IMR-90 (cell line): ENCODE data around the gene RNF181. TPM values are rescaled to one million over a fixed set of nuclear protein-coding genes. Genes with fewer than 3 reads are reported as not detected.

Source experiments
- ATAC-seq: fragments of 200-7000 bp; cut with Tn5 transposase; 2 replicates; pipeline ENCODE4 v1.9.1; 2020; ENCODE audit warnings: low read depth, mild to moderate bottlenecking, moderate library complexity
- BruUV-seq: library from RNA; stranded (reverse); fragments of 400-500 nt; replicated peaks from 2 replicates; lab custom pipeline; 2021; lab: Mats Ljungman, UMichigan
- CTCF ChIA-PET: fragments of 300-600 bp; formaldehyde crosslinking; extraction: SDS; loops from one replicate; lab custom pipeline; 2021; ENCODE audit warnings: antibody characterized with exemption; lab: Yijun Ruan, JAX
- POLR2A ChIA-PET: fragments of 300-600 bp; sonication (Branson Sonifier 250); formaldehyde crosslinking; loops from one replicate; lab custom pipeline; 2022; ENCODE audit warnings: antibody characterized with exemption; ENCODE audit not compliant: unreplicated experiment; lab: Charles Lee
- DNase-seq: peaks from one replicate; pipeline ENCODE4 v3.0.0; 2013
- H2AFZ ChIP-seq: replicated peaks from 2 replicates; pipeline ENCODE3; 2013; ENCODE audit warnings: low read length, mild to moderate bottlenecking; ENCODE audit not compliant: poor library complexity
- H2AK5ac ChIP-seq: 2 replicates; pipeline ENCODE4 v1.6.1; 2013; ENCODE audit warnings: low read depth, low read length, inconsistent platforms
- H2AK9ac ChIP-seq: replicated peaks from 2 replicates; pipeline ENCODE3; 2013; ENCODE audit warnings: mild to moderate bottlenecking, low read depth, low read length, moderate library complexity; ENCODE audit not compliant: poor library complexity
- H2BK120ac ChIP-seq: 2 replicates; pipeline ENCODE4 v1.6.1; 2013; ENCODE audit warnings: low read depth, low read length, inconsistent platforms
- H2BK15ac ChIP-seq: 3 replicates; pipeline ENCODE4 v1.6.1; 2013; ENCODE audit warnings: low read depth, low read length, inconsistent platforms
- H2BK20ac ChIP-seq: 2 replicates; pipeline ENCODE4 v1.6.1; 2013; ENCODE audit warnings: low read depth, mild to moderate bottlenecking, inconsistent platforms, low read length, moderate library complexity
- H2BK5ac ChIP-seq: 2 replicates; pipeline ENCODE4 v1.6.1; 2013; ENCODE audit warnings: mild to moderate bottlenecking, low read depth, low read length, inconsistent platforms; ENCODE audit not compliant: poor library complexity, severe bottlenecking
- H3K14ac ChIP-seq: replicated peaks from 2 replicates; pipeline ENCODE4 v1.6.1; 2013; ENCODE audit warnings: low read depth, low read length, inconsistent platforms
- H3K18ac ChIP-seq: 2 replicates; pipeline ENCODE4 v1.6.1; 2013; ENCODE audit warnings: low read depth, low read length, control low read depth
- H3K23ac ChIP-seq: 2 replicates; pipeline ENCODE4 v1.6.1; 2013; ENCODE audit warnings: low read depth, low read length, inconsistent platforms
- H3K27ac ChIP-seq: 2 replicates; pipeline ENCODE4 v1.5.1; 2013; ENCODE audit warnings: mild to moderate bottlenecking, control low read depth, low read length; ENCODE audit not compliant: insufficient read depth
- H3K27me3 ChIP-seq: 2 replicates; pipeline ENCODE4 v1.6.1; 2013; ENCODE audit warnings: low read length; ENCODE audit not compliant: control insufficient read depth, insufficient read depth
- H3K36me3 ChIP-seq: 2 replicates; pipeline ENCODE4 v1.6.1; 2013; ENCODE audit warnings: low read length, mixed read lengths; ENCODE audit not compliant: control insufficient read depth, insufficient read depth
- H3K4ac ChIP-seq: 2 replicates; pipeline ENCODE4 v1.6.1; 2013; ENCODE audit warnings: low read depth, low read length, inconsistent platforms
- H3K4me1 ChIP-seq: 2 replicates; pipeline ENCODE4 v1.6.1; 2013; ENCODE audit warnings: low read length, mixed read lengths; ENCODE audit not compliant: control insufficient read depth, insufficient read depth
- H3K4me2 ChIP-seq: 2 replicates; pipeline ENCODE4 v1.6.1; 2013; ENCODE audit warnings: low read depth, mild to moderate bottlenecking, control low read depth, low read length, moderate library complexity
- H3K4me3 ChIP-seq: 2 replicates; pipeline ENCODE4 v1.5.1; 2013; ENCODE audit warnings: low read depth, mild to moderate bottlenecking, control low read depth, low read length, moderate library complexity; ENCODE audit not compliant: insufficient read depth
- H3K56ac ChIP-seq: 2 replicates; pipeline ENCODE4 v1.6.1; 2013; ENCODE audit warnings: low read length, inconsistent platforms; ENCODE audit not compliant: insufficient read depth; ENCODE audit errors: extremely low read depth
- H3K79me1 ChIP-seq, 2 experiments: 2 replicates each; pipeline ENCODE4 v1.6.1; 2013; ENCODE audit warnings: low read length in 2 of 2, inconsistent platforms in 1 of 2, low read depth in 1 of 2
- H3K9ac ChIP-seq: 2 replicates; pipeline ENCODE4 v1.6.1; 2013; ENCODE audit warnings: low read depth, low read length, control low read depth
- H3K9me1 ChIP-seq: 2 replicates; pipeline ENCODE4 v1.6.1; 2013; ENCODE audit warnings: low read length, inconsistent platforms; ENCODE audit not compliant: insufficient read depth
- H3K9me3 ChIP-seq: 2 replicates; pipeline ENCODE4 v1.6.1; 2013; ENCODE audit warnings: low read length; ENCODE audit not compliant: control insufficient read depth, insufficient read depth
- H4K20me1 ChIP-seq: 2 replicates; pipeline ENCODE4 v1.6.1; 2013; ENCODE audit warnings: low read length, inconsistent platforms; ENCODE audit not compliant: insufficient read depth
- H4K5ac ChIP-seq: 2 replicates; pipeline ENCODE4 v1.6.1; 2013; ENCODE audit warnings: mild to moderate bottlenecking, low read depth, low read length, control low read depth
- H4K8ac ChIP-seq, 2 experiments: 2 replicates each; pipeline ENCODE4 v1.6.1; 2013; ENCODE audit warnings: low read depth in 2 of 2, low read length in 2 of 2, control low read depth in 1 of 2, inconsistent platforms in 1 of 2
- H4K91ac ChIP-seq: 2 replicates; pipeline ENCODE4 v1.6.1; 2013; ENCODE audit warnings: low read depth, low read length, inconsistent platforms; ENCODE audit not compliant: insufficient read depth
- MAZ ChIP-seq: IDR thresholded peaks from 2 replicates; pipeline ENCODE4 v1.6.1; 2012; ENCODE audit warnings: low read depth, mild to moderate bottlenecking, low read length, improper control_type of control experiment, moderate library complexity, borderline replicate concordance
- WGBS, 2 experiments: methylation state at CpG; one replicate each; pipeline versions ENCODE4 v1.1.5 to v1.1.7; 2013; ENCODE audit warnings: missing lambda C conversion rate in 2 of 2; ENCODE audit not compliant: insufficient read length in 1 of 2; ENCODE audit errors: extremely low coverage in 2 of 2; 5-methylcytosine and 5-hydroxymethylcytosine counted together
- dilution Hi-C: fragments of 300-500 bp; cut with HindIII; formaldehyde crosslinking; loops from one replicate; pipeline ENCODE4 v1.14.3; 2018; ENCODE audit warnings: low sequenced_read_pairs; ENCODE audit not compliant: unreplicated experiment
- in situ Hi-C: fragments of 300-500 bp; cut with MboI; formaldehyde crosslinking; loops from 3 replicates; pipeline ENCODE4 v1.14.3; 2019; ENCODE audit warnings: low sequenced_read_pairs, inconsistent platforms, mixed read lengths
- intact Hi-C: fragments of 100-400 bp; cut with micrococcal nuclease; formaldehyde crosslinking; loops from 2 replicates; pipeline ENCODE4 v1.10.0; 2022
- polyA plus RNA-seq, 3 experiments: library from polyadenylated mRNA; depleted of rRNA; stranded (reverse); fragments of >200 nt; gene quantifications; 2 replicates each; pipeline ENCODE4 v1.2.3, GENCODE V29; 2012; ENCODE audit warnings: low replicate concordance in 1 of 3
- total RNA-seq: library from RNA; depleted of rRNA; stranded (reverse); fragments of >200 nt; gene quantifications from 2 replicates; pipeline ENCODE4 v1.2.3, GENCODE V29; 2012
- TF ChIP-seq, protein P1 (sequence below): conservative IDR thresholded peaks from 2 replicates; pipeline ENCODE4 v1.5.1; 2012; ENCODE audit warnings: mild to moderate bottlenecking, low read depth, low read length, improper control_type of control experiment

Gene RNF181
- total and polyA plus RNA-seq, 2 of the 4 experiments (the other 2 are of a cell fraction), result 438 to 498 TPM

GRCh38 chr2:85584354-85584856, 11.1 kb upstream of the RNF181 start, which contains the start of gene VAMP5:
TSS of gene VAMP5 (plus strand) at chr2:85584431. CDS start at chr2:85584491, 60 bp downstream.
- Histone ChIP-seq H2AFZ (peak within 1 kb of the TSS; percentile 94), H2BK20ac (peak within 1 kb of the TSS; percentile 89), H4K8ac (peak within 1 kb of the TSS; percentile 42 to 97), H3K4me3 (peak within 1 kb of the TSS; percentile 50), H3K56ac (peak within 1 kb of the TSS; percentile 54), H2BK15ac (peak within 1 kb of the TSS; percentile 73; the same call in 2 of the 3 replicates), H3K4me1 (peaks cover 24% of the 10 kb centered on the region), H2AK5ac (peak within 1 kb of the TSS; percentile 98), H3K79me1 (peaks cover 6 to 41% of the 10 kb centered on the region in 2 experiments; a peak in 2 of 4 replicates), H3K18ac (peak within 1 kb of the TSS; percentile 65), H3K36me3 (no peaks in the 10 kb centered on the region), H2BK5ac (peak within 1 kb of the TSS; percentile 94), H4K20me1 (no peaks in the 10 kb centered on the region), H3K4me2 (peak within 1 kb of the TSS; percentile 87), H4K5ac (peak within 1 kb of the TSS; percentile 99), H4K91ac (peak within 1 kb of the TSS; percentile 92), H3K23ac (peak within 1 kb of the TSS; percentile 98), H3K27ac (peak within 1 kb of the TSS; percentile 90), H3K27me3 (no peaks in the 10 kb centered on the region), H2AK9ac (peak within 1 kb of the TSS; percentile 95), H2BK120ac (peak within 1 kb of the TSS; percentile 91), H3K14ac (peak within 1 kb of the TSS; percentile 94), H3K4ac (peak within 1 kb of the TSS; percentile 97), H3K9me1 (peaks cover 17% of the 10 kb centered on the region), H3K9ac (peak within 1 kb of the TSS; percentile 69), H3K9me3 (no peaks in the 10 kb centered on the region)
- dilution Hi-C loops, result no loop called here
- peak; percentile 65 for ATAC-seq
- WGBS, 2 experiments, result 5% methylated on average over 27 of the region's 52 CpGs; no CpG with 5 or more reads in 1 of the 2 experiments
- POLR2A ChIA-PET, result no interaction called here
- no peak for DNase-seq
- TF ChIP-seq MAZ, result peak; percentile 34; the same call in 1 of the 2 replicates
- TF ChIP-seq, protein P1, sequence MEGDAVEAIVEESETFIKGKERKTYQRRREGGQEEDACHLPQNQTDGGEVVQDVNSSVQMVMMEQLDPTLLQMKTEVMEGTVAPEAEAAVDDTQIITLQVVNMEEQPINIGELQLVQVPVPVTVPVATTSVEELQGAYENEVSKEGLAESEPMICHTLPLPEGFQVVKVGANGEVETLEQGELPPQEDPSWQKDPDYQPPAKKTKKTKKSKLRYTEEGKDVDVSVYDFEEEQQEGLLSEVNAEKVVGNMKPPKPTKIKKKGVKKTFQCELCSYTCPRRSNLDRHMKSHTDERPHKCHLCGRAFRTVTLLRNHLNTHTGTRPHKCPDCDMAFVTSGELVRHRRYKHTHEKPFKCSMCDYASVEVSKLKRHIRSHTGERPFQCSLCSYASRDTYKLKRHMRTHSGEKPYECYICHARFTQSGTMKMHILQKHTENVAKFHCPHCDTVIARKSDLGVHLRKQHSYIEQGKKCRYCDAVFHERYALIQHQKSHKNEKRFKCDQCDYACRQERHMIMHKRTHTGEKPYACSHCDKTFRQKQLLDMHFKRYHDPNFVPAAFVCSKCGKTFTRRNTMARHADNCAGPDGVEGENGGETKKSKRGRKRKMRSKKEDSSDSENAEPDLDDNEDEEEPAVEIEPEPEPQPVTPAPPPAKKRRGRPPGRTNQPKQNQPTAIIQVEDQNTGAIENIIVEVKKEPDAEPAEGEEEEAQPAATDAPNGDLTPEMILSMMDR, result no peak
- CTCF ChIA-PET, result no interaction called here
- BruUV-seq, result no TSS peak
- in situ Hi-C loops, result no loop called here
- intact Hi-C loops, result loop anchor here (2.0 kb wide), 1 partner anchor 24 kb away; the partner anchor contains the start of gene GGCX
